ENCODE results near the gene CTIF.

Gene CTIF

DNA sequence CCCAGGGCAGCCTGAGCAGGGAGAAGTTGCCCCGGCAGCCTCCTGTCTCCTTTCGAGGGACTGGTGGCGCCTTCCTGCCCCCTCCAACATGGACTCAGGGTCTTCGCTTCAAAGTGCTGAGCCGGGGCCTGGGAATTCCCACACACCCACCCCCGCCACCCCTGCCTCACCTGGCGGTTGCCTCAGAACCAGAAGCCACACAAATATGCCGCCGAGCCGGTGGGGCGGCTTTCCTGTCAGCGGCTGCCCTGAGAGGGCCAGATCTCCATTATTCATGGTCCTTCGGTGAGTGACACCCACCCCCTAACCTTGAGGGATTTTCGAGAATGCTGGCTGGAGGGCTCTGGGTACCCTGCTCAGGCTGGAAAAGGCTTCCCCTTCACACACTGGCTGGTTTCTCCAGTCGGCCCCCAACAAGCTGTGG lies 340.2 kb downstream of the CTIF start:
- DNase-seq, result no peak

DNA sequence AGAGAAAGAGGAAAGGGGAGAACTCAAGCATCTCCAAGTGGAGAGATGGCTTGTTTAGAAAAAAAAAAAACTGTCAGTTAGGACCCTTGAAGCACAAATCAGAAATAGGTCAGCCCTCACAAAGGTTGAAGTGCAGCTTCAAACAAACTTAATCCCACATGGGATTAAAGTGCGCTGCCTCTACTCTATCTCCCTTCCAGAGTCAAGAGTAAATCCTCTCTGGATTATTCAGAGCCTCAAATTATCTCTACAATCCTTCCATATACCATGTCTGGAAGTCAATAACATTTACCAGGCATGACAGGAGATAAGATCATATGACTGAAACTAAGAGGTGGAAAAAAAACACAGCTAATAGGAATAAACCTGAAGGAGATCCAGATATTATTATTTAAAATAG lies 342.1 kb downstream of the CTIF start:
- DNase-seq, result no peak

- no peak for DNase-seq
Observed at GRCh38 chr18:48882379-48882778, 343.5 kb downstream of the CTIF start.

GRCh38 chr18:48884306-48884705 lies 345.5 kb downstream of the CTIF start:
- no peak for DNase-seq

GRCh38 chr18:48884771-48885170 lies 345.9 kb downstream of the CTIF start:
- no peak for DNase-seq

DNA sequence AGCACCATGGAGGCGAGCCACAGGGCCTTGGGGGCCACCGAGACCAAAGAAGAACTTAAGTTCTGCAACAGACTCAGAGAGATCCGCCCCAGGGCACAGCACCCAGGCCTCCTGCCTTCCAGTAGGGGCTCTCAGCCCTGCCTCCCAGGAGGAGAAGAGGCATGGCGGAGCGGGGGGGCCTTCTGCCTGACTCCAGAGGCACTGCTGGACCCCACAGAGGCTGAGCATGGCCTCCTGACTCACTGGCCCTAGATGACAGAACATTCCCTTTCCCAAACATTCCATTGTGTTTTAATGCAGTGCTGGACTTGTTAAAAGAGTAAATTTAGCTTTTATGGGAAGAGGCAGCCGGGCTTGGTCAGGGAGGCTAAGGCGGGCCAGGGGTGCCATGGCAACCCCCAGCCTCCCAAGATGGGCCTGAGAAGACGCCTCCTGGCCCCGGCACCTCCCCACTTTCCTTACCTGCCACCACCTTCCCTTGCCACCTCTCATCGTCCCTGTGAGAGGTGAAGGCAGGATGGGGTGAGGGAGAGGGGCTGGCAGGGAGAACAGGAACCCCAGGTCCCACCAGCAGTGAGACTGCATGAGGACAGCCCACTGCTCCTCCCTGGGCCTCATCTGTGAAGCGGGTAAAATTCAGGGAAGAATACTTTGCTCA lies 346.6 kb downstream of the CTIF start:
- no peak for DNase-seq

GRCh38 chr18:48885924-48886400 lies 347.1 kb downstream of the CTIF start:
- no peak for DNase-seq

- no peak for DNase-seq
Observed at GRCh38 chr18:48886520-48887293, 347.9 kb downstream of the CTIF start.

DNA sequence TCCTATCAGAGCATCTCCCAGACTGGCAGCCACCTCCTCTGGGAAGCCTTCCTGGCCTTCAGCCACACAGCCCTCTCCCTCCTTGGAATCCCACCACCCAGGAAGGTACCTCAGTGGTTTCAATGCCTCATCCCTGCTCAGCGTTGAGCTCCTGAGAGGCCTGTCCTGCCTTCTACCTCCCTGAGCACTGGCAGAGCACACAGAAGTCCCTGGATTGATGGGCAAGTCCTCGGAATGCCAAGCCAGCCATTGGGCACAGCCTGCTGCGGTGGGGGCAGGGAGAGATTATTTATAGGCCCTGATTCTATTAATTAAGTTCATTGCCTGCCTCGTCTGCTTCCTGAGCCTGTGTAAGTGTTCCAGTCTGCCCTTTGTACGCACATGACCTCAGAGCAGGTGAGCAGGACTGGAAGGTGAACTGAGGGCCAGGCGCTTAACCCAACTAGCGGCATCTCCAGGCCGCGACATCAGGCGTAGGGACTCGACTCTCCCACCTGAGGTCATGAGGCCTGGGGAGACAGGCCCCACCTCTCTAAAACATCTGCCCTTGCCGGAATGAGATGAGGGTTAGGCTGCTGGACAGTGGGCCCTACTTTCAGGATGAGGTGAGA lies 348.6 kb downstream of the CTIF start:
- DNase-seq, result no peak

GRCh38 chr18:48887905-48888772 lies 349.3 kb downstream of the CTIF start:
- no peak for DNase-seq

GRCh38 chr18:48888773-48889080 lies 349.9 kb downstream of the CTIF start:
- no peak for DNase-seq

- DNase-seq, result no peak
Observed at GRCh38 chr18:48889115-48889941, 350.5 kb downstream of the CTIF start.

- DNase-seq, result no peak
Observed at GRCh38 chr18:48889981-48890762, 351.3 kb downstream of the CTIF start.

GRCh38 chr18:48891721-48892120 lies 352.9 kb downstream of the CTIF start:
- no peak for DNase-seq

- no peak for DNase-seq
Observed at GRCh38 chr18:48892146-48892855, 353.5 kb downstream of the CTIF start.

GRCh38 chr18:48893061-48893607 lies 354.3 kb downstream of the CTIF start:
- DNase-seq, result no peak

DNA sequence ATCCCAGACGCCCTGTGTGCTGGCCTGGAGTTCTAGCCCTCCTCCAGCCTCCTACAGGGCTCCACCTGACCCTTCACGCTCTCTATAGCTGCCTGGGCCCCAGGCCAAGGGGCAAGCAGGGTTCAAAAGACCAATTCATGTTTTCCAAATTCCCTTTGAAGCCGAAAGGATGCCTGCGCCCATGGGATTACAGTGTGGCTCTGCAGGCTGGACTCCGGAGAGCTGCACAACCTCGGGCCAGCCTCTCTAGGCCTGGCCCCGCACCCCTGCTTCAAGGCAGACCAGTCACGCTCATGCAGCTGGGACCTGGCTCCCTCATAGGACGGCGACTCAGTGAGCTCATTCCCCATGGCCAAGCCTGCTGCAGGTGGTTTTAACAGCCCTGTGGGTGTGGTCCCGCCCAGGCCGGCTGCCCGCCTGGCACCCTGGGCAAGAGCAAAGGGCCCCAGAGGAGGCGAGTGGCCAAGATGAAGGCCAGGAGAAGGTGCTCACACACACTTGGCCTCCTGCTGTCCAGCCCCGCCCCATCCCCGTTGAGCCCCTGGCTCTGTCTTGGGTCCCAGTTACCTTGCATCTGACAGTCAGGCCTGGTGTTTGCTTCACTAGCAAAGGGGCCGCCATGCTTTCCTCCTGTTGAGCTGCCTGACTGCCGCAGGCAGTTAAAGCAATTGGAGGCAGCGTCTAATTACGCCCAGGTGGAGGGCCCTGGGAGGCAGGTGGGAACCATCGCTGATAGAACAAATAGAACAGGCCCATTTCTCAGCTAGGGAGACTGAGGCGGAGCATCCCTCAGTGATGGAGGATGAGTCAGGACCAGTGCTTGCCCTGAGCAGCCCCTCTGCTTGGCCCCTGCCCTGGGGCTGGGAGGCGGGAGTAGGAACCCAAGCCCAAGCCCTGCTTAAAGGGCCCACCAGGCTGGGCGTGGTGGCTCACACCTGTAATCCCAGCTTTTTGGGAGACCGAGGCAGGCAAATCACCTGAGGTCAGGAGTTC lies 355.1 kb downstream of the CTIF start:
- no peak for DNase-seq

GRCh38 chr18:48894799-48895346 lies 356.0 kb downstream of the CTIF start:
- no peak for DNase-seq

Measured in HCEC 1CT (cell line).